MM.1S (cell line): Measurements from ENCODE around the gene PPP2R5C.

ENCODE experiments used
- CTCF ChIP-seq: fragments of 300-600 bp; sonication (generic); IDR thresholded peaks from 2 replicates; pipeline ENCODE4 v1.5.1; 2016; ENCODE audit warnings: antibody characterized with exemption, low read length, mixed read lengths
- EZH2 ChIP-seq: fragments of 300-600 bp; sonication (generic); optimal IDR thresholded peaks from 2 replicates; pipeline ENCODE3; 2017; ENCODE audit warnings: low read depth, mild to moderate bottlenecking, antibody characterized with exemption, low read length, mixed read lengths
- EZH2phosphoT487 ChIP-seq: fragments of 300-600 bp; sonication (generic); IDR thresholded peaks from 2 replicates; pipeline ENCODE4 v1.6.1; 2018; ENCODE audit warnings: antibody characterized with exemption, low read length

DNA sequence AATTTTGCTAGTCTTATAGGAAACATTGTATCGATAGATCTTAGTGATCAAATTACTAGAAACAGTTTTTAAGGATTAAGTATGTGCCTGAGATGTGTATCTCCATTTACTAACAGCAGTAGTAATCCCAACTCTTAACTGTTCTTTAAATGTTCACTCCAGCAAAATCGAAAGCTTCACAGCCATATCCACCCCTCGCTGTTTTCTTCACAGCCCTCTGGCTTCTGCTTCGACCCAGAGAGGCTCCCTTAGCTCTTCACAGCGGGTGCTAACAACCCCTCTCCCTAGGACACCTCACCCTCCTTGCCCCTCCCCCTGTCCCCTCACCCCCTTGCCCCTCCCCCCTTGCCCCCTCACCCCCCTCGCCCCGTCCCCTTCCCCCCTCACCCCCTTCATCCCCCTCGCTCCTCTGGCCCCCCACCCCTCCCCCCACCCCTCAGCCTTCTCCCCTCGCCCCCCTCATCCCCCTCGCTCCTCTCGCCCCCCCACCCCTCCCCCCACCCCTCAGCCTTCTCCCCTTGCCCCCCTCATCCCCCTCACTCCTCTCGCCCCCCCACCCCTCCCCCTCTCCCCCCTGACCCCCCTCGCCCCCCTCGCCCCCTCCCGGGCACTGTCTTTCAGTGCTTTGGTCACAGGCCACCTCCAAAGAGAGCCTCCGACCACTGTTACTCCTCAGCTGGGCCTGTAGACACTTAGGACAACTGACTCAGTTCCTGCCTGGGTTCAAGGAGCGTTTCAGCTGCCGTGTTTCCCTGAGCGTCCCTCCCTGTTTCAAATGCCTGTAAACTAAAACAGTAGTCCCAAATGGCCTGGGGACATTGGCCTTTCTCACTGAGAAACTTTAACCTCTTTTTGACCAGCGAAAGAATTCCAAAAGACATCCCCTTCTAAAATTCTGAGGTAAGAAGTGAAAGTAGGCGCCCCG, 156.8 kb downstream of the PPP2R5C start:
- TF ChIP-seq EZH2phosphoT487 (no peak), CTCF (no peak), EZH2 (no peak)
